ENCODE measurements around the gene SYCP2L.

GRCh38 chr6:11018225-11018624, 131.4 kb downstream of the SYCP2L start:
- no peak for TF ChIP-seq POLR2A (IDR thresholded peaks at IDR 0.05; ENCODE audit: low read length)
- no peak for TF ChIP-seq SMC3 (IDR thresholded peaks at IDR 0.05)
- TF ChIP-seq, protein P1, sequence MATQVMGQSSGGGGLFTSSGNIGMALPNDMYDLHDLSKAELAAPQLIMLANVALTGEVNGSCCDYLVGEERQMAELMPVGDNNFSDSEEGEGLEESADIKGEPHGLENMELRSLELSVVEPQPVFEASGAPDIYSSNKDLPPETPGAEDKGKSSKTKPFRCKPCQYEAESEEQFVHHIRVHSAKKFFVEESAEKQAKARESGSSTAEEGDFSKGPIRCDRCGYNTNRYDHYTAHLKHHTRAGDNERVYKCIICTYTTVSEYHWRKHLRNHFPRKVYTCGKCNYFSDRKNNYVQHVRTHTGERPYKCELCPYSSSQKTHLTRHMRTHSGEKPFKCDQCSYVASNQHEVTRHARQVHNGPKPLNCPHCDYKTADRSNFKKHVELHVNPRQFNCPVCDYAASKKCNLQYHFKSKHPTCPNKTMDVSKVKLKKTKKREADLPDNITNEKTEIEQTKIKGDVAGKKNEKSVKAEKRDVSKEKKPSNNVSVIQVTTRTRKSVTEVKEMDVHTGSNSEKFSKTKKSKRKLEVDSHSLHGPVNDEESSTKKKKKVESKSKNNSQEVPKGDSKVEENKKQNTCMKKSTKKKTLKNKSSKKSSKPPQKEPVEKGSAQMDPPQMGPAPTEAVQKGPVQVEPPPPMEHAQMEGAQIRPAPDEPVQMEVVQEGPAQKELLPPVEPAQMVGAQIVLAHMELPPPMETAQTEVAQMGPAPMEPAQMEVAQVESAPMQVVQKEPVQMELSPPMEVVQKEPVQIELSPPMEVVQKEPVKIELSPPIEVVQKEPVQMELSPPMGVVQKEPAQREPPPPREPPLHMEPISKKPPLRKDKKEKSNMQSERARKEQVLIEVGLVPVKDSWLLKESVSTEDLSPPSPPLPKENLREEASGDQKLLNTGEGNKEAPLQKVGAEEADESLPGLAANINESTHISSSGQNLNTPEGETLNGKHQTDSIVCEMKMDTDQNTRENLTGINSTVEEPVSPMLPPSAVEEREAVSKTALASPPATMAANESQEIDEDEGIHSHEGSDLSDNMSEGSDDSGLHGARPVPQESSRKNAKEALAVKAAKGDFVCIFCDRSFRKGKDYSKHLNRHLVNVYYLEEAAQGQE (IDR thresholded peaks at IDR 0.05), result no peak
- no peak for TF ChIP-seq CEBPB (IDR thresholded peaks at IDR 0.05)
- TF ChIP-seq, protein P2, sequence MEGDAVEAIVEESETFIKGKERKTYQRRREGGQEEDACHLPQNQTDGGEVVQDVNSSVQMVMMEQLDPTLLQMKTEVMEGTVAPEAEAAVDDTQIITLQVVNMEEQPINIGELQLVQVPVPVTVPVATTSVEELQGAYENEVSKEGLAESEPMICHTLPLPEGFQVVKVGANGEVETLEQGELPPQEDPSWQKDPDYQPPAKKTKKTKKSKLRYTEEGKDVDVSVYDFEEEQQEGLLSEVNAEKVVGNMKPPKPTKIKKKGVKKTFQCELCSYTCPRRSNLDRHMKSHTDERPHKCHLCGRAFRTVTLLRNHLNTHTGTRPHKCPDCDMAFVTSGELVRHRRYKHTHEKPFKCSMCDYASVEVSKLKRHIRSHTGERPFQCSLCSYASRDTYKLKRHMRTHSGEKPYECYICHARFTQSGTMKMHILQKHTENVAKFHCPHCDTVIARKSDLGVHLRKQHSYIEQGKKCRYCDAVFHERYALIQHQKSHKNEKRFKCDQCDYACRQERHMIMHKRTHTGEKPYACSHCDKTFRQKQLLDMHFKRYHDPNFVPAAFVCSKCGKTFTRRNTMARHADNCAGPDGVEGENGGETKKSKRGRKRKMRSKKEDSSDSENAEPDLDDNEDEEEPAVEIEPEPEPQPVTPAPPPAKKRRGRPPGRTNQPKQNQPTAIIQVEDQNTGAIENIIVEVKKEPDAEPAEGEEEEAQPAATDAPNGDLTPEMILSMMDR (IDR thresholded peaks at IDR 0.05), result no peak
- no peak for TF ChIP-seq RNF2 (IDR thresholded peaks at IDR 0.05; ENCODE audit: borderline replicate concordance, low read depth)
- TF ChIP-seq, protein P3, sequence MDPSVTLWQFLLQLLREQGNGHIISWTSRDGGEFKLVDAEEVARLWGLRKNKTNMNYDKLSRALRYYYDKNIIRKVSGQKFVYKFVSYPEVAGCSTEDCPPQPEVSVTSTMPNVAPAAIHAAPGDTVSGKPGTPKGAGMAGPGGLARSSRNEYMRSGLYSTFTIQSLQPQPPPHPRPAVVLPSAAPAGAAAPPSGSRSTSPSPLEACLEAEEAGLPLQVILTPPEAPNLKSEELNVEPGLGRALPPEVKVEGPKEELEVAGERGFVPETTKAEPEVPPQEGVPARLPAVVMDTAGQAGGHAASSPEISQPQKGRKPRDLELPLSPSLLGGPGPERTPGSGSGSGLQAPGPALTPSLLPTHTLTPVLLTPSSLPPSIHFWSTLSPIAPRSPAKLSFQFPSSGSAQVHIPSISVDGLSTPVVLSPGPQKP (IDR thresholded peaks at IDR 0.05; ENCODE audit: low read depth, low read length), result no peak
- no peak for TF ChIP-seq RAD21 (conservative IDR thresholded peaks at IDR 0.05 in 1 of 2, IDR thresholded peaks at IDR 0.05 in 1 of 2)
- TF ChIP-seq RCOR1 (IDR thresholded peaks at IDR 0.05; ENCODE audit: low read depth, low read length), result no peak
- TF ChIP-seq ESRRA (IDR thresholded peaks at IDR 0.05; ENCODE audit: borderline replicate concordance, low read length), result no peak
- no peak for TF ChIP-seq CHD4 (IDR thresholded peaks at IDR 0.05; ENCODE audit: borderline replicate concordance)

Data from A549 (cell line).